Breast epithelium (tissue), 4 donors: Measurements from ENCODE around the gene CENPO. TPM values are rescaled to one million over a fixed set of nuclear protein-coding genes. Genes with fewer than 3 reads are reported as not detected.

Source experiments
- DNase-seq, 2 donors: peaks; one replicate each; pipeline ENCODE4 v3.0.0-alpha.2; 2019; ENCODE audit warnings: low spot score in 2 of 2
- H3K27ac ChIP-seq, 2 donors: fragments of 200-600 bp; sonication (generic) in 1 of 2; one replicate each; pipeline ENCODE4 v1.5.1; 2016 to 2019; ENCODE audit warnings: mild to moderate bottlenecking in 1 of 2
- H3K27me3 ChIP-seq, 2 donors: fragments of 200-600 bp; sonication (generic) in 1 of 2; one replicate each; pipeline versions ENCODE4 v1.5.1 to v1.6.0; 2017 to 2019; ENCODE audit warnings: control low read depth in 1 of 2, mild to moderate bottlenecking in 1 of 2
- H3K36me3 ChIP-seq: fragments of 200-600 bp; one replicate; pipeline ENCODE4 v1.5.1; 2019
- H3K4me1 ChIP-seq, 2 donors: fragments of 200-600 bp; sonication (generic); one replicate each; pipeline ENCODE4 v1.5.1; 2016 to 2019; ENCODE audit warnings: control low read depth in 1 of 2
- H3K4me3 ChIP-seq, 3 donors: fragments of 200-600 bp; sonication (generic); 1 replicate in 2 of 3; 2 replicates in 1 of 3; pipeline ENCODE4 v1.5.1; 2016 to 2019; ENCODE audit warnings: mild to moderate bottlenecking in 3 of 3, moderate library complexity in 2 of 3
- H3K9me3 ChIP-seq, 2 donors: fragments of 200-600 bp; sonication (generic) in 1 of 2; one replicate each; pipeline ENCODE4 v1.5.1; 2016 to 2019; ENCODE audit warnings: control low read depth in 1 of 2
- CTCF ChIP-seq, 3 donors: fragments of 450-650 bp; IDR thresholded peaks; one replicate each; pipeline ENCODE4 v1.5.1; 2016 to 2017; ENCODE audit warnings: antibody characterized with exemption in 3 of 3, mild to moderate bottlenecking in 3 of 3, moderate library complexity in 3 of 3
- POLR2A ChIP-seq: fragments of 450-650 bp; IDR thresholded peaks from one replicate; pipeline ENCODE4 v1.6.1; 2016; ENCODE audit warnings: antibody characterized with exemption, mild to moderate bottlenecking, moderate library complexity
- POLR2AphosphoS5 ChIP-seq, 3 donors: sonication (generic); formaldehyde crosslinking; IDR thresholded peaks; one replicate each; pipeline ENCODE4 v1.6.1; 2017; ENCODE audit warnings: antibody characterized with exemption in 3 of 3
- intact Hi-C: fragments of 100-400 bp; cut with DNase I; formaldehyde crosslinking; loops from one replicate; pipeline ENCODE4 v1.15.1; 2023; ENCODE audit warnings: low total_unique reads
- total RNA-seq, 3 donors: library from RNA; depleted of rRNA; stranded (reverse); fragments of >200 nt; gene quantifications; one replicate each; pipeline ENCODE4 v1.1.0, GENCODE V29; 2016

CENPO gene
- total RNA-seq, 3 donors from 2014 or later: 1.6 to 4.2 (median 1.8) TPM

- no peak overlapping the region for H3K27ac ChIP-seq
- H3K4me3 ChIP-seq: no peak overlapping the region
- TF ChIP-seq CTCF (IDR thresholded peaks at IDR 0.05) (no peak), POLR2AphosphoS5 (IDR thresholded peaks at IDR 0.05) (no peak), POLR2A (no peak)
- H3K36me3 ChIP-seq: no peaks in the 10 kb centered on the region
- no peaks in the 10 kb centered on the region for H3K27me3 ChIP-seq
- intact Hi-C loops: no loop called here
- H3K4me1 ChIP-seq: no peaks in the 10 kb centered on the region
- no peak for DNase-seq
- H3K9me3 ChIP-seq: no peaks in the 10 kb centered on the region
These were observed 50.2 kb downstream of the CENPO start for GRCh38 chr2:24843330-24843860.

- intact Hi-C loops: no loop called here
- no peaks in the 10 kb centered on the region for H3K27me3 ChIP-seq
- TF ChIP-seq POLR2AphosphoS5 (IDR thresholded peaks at IDR 0.05): no peak
- TF ChIP-seq POLR2A: no peak
- no peak for TF ChIP-seq CTCF (IDR thresholded peaks at IDR 0.05)
- H3K36me3 ChIP-seq: no peaks in the 10 kb centered on the region
- no peak overlapping the region for H3K27ac ChIP-seq
- H3K9me3 ChIP-seq: no peaks in the 10 kb centered on the region
- no peak overlapping the region for H3K4me3 ChIP-seq
- no peak for DNase-seq
- no peaks in the 10 kb centered on the region for H3K4me1 ChIP-seq
These were observed 50.9 kb downstream of the CENPO start for GRCh38 chr2:24844023-24844685.

GRCh38 chr2:24845691-24846090, 52.5 kb downstream of the CENPO start:
- DNase-seq: no peak
- Histone ChIP-seq H3K4me3 (no peak overlapping the region), H3K36me3 (no peaks in the 10 kb centered on the region), H3K27ac (no peak overlapping the region), H3K9me3 (no peaks in the 10 kb centered on the region), H3K4me1 (peaks cover 0 to 3% of the 10 kb centered on the region in 2 donors), H3K27me3 (no peaks in the 10 kb centered on the region)
- TF ChIP-seq POLR2A (no peak), POLR2AphosphoS5 (IDR thresholded peaks at IDR 0.05) (no peak), CTCF (IDR thresholded peaks at IDR 0.05) (no peak)
- intact Hi-C loops: no loop called here

- H3K9me3 ChIP-seq: no peaks in the 10 kb centered on the region
- no peak overlapping the region for H3K27ac ChIP-seq
- no peaks in the 10 kb centered on the region for H3K27me3 ChIP-seq
- no peak overlapping the region for H3K4me3 ChIP-seq
- intact Hi-C loops: no loop called here
- peaks cover 3 to 4% of the 10 kb centered on the region in 2 donors for H3K4me1 ChIP-seq
- DNase-seq: no peak
- TF ChIP-seq CTCF (IDR thresholded peaks at IDR 0.05): no peak
- TF ChIP-seq POLR2A: no peak
- TF ChIP-seq POLR2AphosphoS5 (IDR thresholded peaks at IDR 0.05): no peak
- H3K36me3 ChIP-seq: no peaks in the 10 kb centered on the region
These were observed 57.7 kb downstream of the CENPO start for GRCh38 chr2:24850944-24851343.

- TF ChIP-seq POLR2AphosphoS5 (IDR thresholded peaks at IDR 0.05) (no peak), CTCF (IDR thresholded peaks at IDR 0.05) (no peak), POLR2A (no peak)
- H3K9me3 ChIP-seq: no peaks in the 10 kb centered on the region
- DNase-seq: no peak
- H3K36me3 ChIP-seq: no peaks in the 10 kb centered on the region
- peak overlapping the region in 1 of 2 donors; percentile 43 for H3K27ac ChIP-seq
- intact Hi-C loops: no loop called here
- H3K4me1 ChIP-seq: peaks cover 3 to 9% of the 10 kb centered on the region in 2 donors
- H3K4me3 ChIP-seq: no peak overlapping the region
- no peaks in the 10 kb centered on the region for H3K27me3 ChIP-seq
These were observed 58.8 kb downstream of the CENPO start for GRCh38 chr2:24852026-24852425.
